WTC11 (cell line): ENCODE data around the gene VAMP2.

Source experiments
- AFF4 ChIP-seq: sonication (generic); formaldehyde crosslinking; IDR thresholded peaks from 2 replicates; pipeline ENCODE4 v1.8.1; 2023; ENCODE audit warnings: mild to moderate bottlenecking, missing genetic modification reagents, borderline replicate concordance
- CREB1 ChIP-seq: sonication (generic); formaldehyde crosslinking; IDR thresholded peaks from 2 replicates; pipeline ENCODE4 v1.8.0; 2023; ENCODE audit warnings: mild to moderate bottlenecking, missing genetic modification reagents
- CTCF ChIP-seq: fragments of 200-600 bp; IDR thresholded peaks from 2 replicates; pipeline ENCODE4 v1.8.0; 2022; ENCODE audit warnings: antibody characterized with exemption
- ESRRA ChIP-seq: sonication (generic); formaldehyde crosslinking; IDR thresholded peaks from 2 replicates; pipeline ENCODE4 v1.8.1; 2022; ENCODE audit warnings: mild to moderate bottlenecking, missing genetic modification reagents, borderline replicate concordance
- KAT7 ChIP-seq: sonication (generic); formaldehyde crosslinking; IDR thresholded peaks from 2 replicates; pipeline ENCODE4 v1.8.1; 2023; ENCODE audit warnings: missing genetic modification reagents, mild to moderate bottlenecking, borderline replicate concordance
- NR1H2 ChIP-seq: sonication (generic); formaldehyde crosslinking; IDR thresholded peaks from 2 replicates; pipeline ENCODE4 v1.9.0; 2021; ENCODE audit warnings: mild to moderate bottlenecking, moderate library complexity, missing genetic modification reagents
- ZBTB21 ChIP-seq: sonication (generic); formaldehyde crosslinking; IDR thresholded peaks from 2 replicates; pipeline ENCODE4 v1.8.1; 2023; ENCODE audit warnings: mild to moderate bottlenecking, missing genetic modification reagents, borderline replicate concordance
- ZBTB43 ChIP-seq: sonication (generic); formaldehyde crosslinking; IDR thresholded peaks from 2 replicates; pipeline ENCODE4 v1.8.1; 2023; ENCODE audit warnings: mild to moderate bottlenecking, missing genetic modification reagents
- ZNF138 ChIP-seq: sonication (generic); formaldehyde crosslinking; conservative IDR thresholded peaks from 2 replicates; pipeline ENCODE4 v1.8.1; 2022; ENCODE audit warnings: mild to moderate bottlenecking, moderate library complexity, missing genetic modification reagents
- ZNF232 ChIP-seq: sonication (generic); formaldehyde crosslinking; IDR thresholded peaks from 2 replicates; pipeline ENCODE4 v1.8.0; 2022; ENCODE audit warnings: mild to moderate bottlenecking, missing genetic modification reagents
- ZNF512 ChIP-seq: sonication (generic); formaldehyde crosslinking; IDR thresholded peaks from 2 replicates; pipeline ENCODE4 v1.8.1; 2022; ENCODE audit warnings: missing genetic modification reagents, borderline replicate concordance

GRCh38 chr17:8176998-8177731 lies 14.4 kb upstream of the VAMP2 start:
- TF ChIP-seq CREB1 (no peak), CTCF (no peak), ZNF138 (CRISPR knock-in tag) (no peak), ESRRA (no peak), AFF4 (CRISPR knock-in tag) (no peak), NR1H2 (CRISPR knock-in tag) (no peak), ZNF512 (CRISPR knock-in tag) (no peak), KAT7 (no peak), ZBTB43 (CRISPR knock-in tag) (no peak), ZBTB21 (CRISPR knock-in tag) (no peak), ZNF232 (CRISPR knock-in tag) (no peak)
